ENCODE data around the gene KRTAP20-4. TPM values are rescaled to one million over a fixed set of nuclear protein-coding genes. Genes with fewer than 3 reads are reported as not detected.

The KRTAP20-4 gene
- polyA plus RNA-seq, 1 donor, result not detected

GRCh38 chr21:30646904-30647414 lies 26.5 kb downstream of the KRTAP20-4 start:
- no peak overlapping the region for H3K4me3 ChIP-seq (ENCODE audit: low read length)
- no peak for DNase-seq
- no peak overlapping the region for H3K27ac ChIP-seq (ENCODE audit: low read length)
- H3K36me3 ChIP-seq (ENCODE audit: control insufficient read depth, insufficient read depth, low read length), result no peaks in the 10 kb centered on the region
- H3K9me3 ChIP-seq (ENCODE audit: control insufficient read depth, low read depth, low read length), result no peaks in the 10 kb centered on the region
- H3K27me3 ChIP-seq (ENCODE audit: control insufficient read depth, insufficient read depth, low read length), result no peaks in the 10 kb centered on the region
- no peaks in the 10 kb centered on the region for H3K4me1 ChIP-seq (ENCODE audit: control insufficient read depth, insufficient read depth, low read length)
- no CpG with 5 or more reads among the region's 1 CpG for WGBS (ENCODE audit: insufficient coverage, low lambda C conversion rate)

GRCh38 chr21:30652891-30653290 lies 32.5 kb downstream of the KRTAP20-4 start:
- DNase-seq, result no peak

GRCh38 chr21:30668776-30669175 lies 48.3 kb downstream of the KRTAP20-4 start:
- DNase-seq, result no peak
- WGBS (ENCODE audit: insufficient coverage, low lambda C conversion rate), result no CpG with 5 or more reads among the region's 1 CpG

More at GRCh38 chr21:30652891-30653290, 32.5 kb downstream of the KRTAP20-4 start:
- Histone ChIP-seq H3K27me3 (ENCODE audit: control insufficient read depth, insufficient read depth, low read length) (no peaks in the 10 kb centered on the region), H3K27ac (ENCODE audit: low read length) (no peak overlapping the region), H3K9me3 (ENCODE audit: control insufficient read depth, low read depth, low read length) (no peaks in the 10 kb centered on the region), H3K4me3 (ENCODE audit: low read length) (no peak overlapping the region), H3K4me1 (ENCODE audit: control insufficient read depth, insufficient read depth, low read length) (no peaks in the 10 kb centered on the region), H3K36me3 (ENCODE audit: control insufficient read depth, insufficient read depth, low read length) (no peaks in the 10 kb centered on the region)

More at GRCh38 chr21:30668776-30669175, 48.3 kb downstream of the KRTAP20-4 start:
- Histone ChIP-seq H3K4me1 (ENCODE audit: control insufficient read depth, insufficient read depth, low read length) (no peaks in the 10 kb centered on the region), H3K4me3 (ENCODE audit: low read length) (no peak overlapping the region), H3K36me3 (ENCODE audit: control insufficient read depth, insufficient read depth, low read length) (no peaks in the 10 kb centered on the region), H3K9me3 (ENCODE audit: control insufficient read depth, low read depth, low read length) (no peaks in the 10 kb centered on the region), H3K27ac (ENCODE audit: low read length) (no peak overlapping the region), H3K27me3 (ENCODE audit: control insufficient read depth, insufficient read depth, low read length) (no peaks in the 10 kb centered on the region)

Other genes with a start within 250 kb of the KRTAP20-4 start
- not detected for gene KRTAP13-2, start 248.4 kb upstream of the KRTAP20-4 start, polyA plus RNA-seq
- not detected for gene KRTAP13-1, start 224.6 kb upstream of the KRTAP20-4 start, polyA plus RNA-seq
- not detected for gene KRTAP13-3, start 194.7 kb upstream of the KRTAP20-4 start, polyA plus RNA-seq
- gene KRTAP13-4, start 190.4 kb upstream of the KRTAP20-4 start, polyA plus RNA-seq, result not detected
- not detected for gene KRTAP15-1, start 180.4 kb upstream of the KRTAP20-4 start, polyA plus RNA-seq
- gene KRTAP19-1, start 140.3 kb upstream of the KRTAP20-4 start, polyA plus RNA-seq, result not detected
- gene KRTAP19-2, start 133.2 kb upstream of the KRTAP20-4 start, polyA plus RNA-seq, result not detected
- gene KRTAP19-3, start 128.6 kb upstream of the KRTAP20-4 start, polyA plus RNA-seq, result not detected
- gene KRTAP19-4, start 123.5 kb upstream of the KRTAP20-4 start, polyA plus RNA-seq, result not detected
- not detected for gene KRTAP19-5, start 118.5 kb upstream of the KRTAP20-4 start, polyA plus RNA-seq
- gene KRTAP19-6, start 78.8 kb upstream of the KRTAP20-4 start, polyA plus RNA-seq, result not detected
- gene KRTAP19-7, start 59.3 kb upstream of the KRTAP20-4 start, polyA plus RNA-seq, result not detected
- gene KRTAP22-2, start 30.2 kb upstream of the KRTAP20-4 start, polyA plus RNA-seq, result not detected
- gene KRTAP6-3, start 28.2 kb upstream of the KRTAP20-4 start, polyA plus RNA-seq, result not detected
- gene KRTAP6-2, start 21.7 kb upstream of the KRTAP20-4 start, polyA plus RNA-seq, result not detected
- gene KRTAP22-1, start 19.5 kb upstream of the KRTAP20-4 start, polyA plus RNA-seq, result not detected
- not detected for gene KRTAP6-1, start 6.7 kb upstream of the KRTAP20-4 start, polyA plus RNA-seq
- gene KRTAP20-1, start 4.2 kb upstream of the KRTAP20-4 start, polyA plus RNA-seq, result not detected
- not detected for gene KRTAP20-2, start 14.6 kb downstream of the KRTAP20-4 start, polyA plus RNA-seq
- not detected for gene KRTAP20-3, start 22.2 kb downstream of the KRTAP20-4 start, polyA plus RNA-seq
- not detected for gene KRTAP21-3, start 98.2 kb downstream of the KRTAP20-4 start, polyA plus RNA-seq
- not detected for gene KRTAP21-2, start 126.6 kb downstream of the KRTAP20-4 start, polyA plus RNA-seq
- not detected for gene KRTAP21-1, start 134.8 kb downstream of the KRTAP20-4 start, polyA plus RNA-seq
- not detected for gene KRTAP8-1, start 192.6 kb downstream of the KRTAP20-4 start, polyA plus RNA-seq
- not detected for gene KRTAP7-1, start 209.1 kb downstream of the KRTAP20-4 start, polyA plus RNA-seq